HepG2 (cell line): ENCODE results near the gene TP73. TPM values are rescaled to one million over a fixed set of nuclear protein-coding genes. Genes with fewer than 3 reads are reported as not detected.

Experiments used
- CERS6 ChIP-seq: sonication (generic); formaldehyde crosslinking; IDR thresholded peaks from 2 replicates; pipeline ENCODE4 v1.5.0; 2020; ENCODE audit warnings: missing genetic modification reagents
- HNF4G ChIP-seq, 2 experiments: sonication (generic) in 1 of 2; formaldehyde crosslinking in 1 of 2; IDR thresholded peaks; 2 replicates each; pipeline versions ENCODE4 v1.4.0 to v1.6.1; 2011 to 2020; ENCODE audit warnings: borderline replicate concordance in 2 of 2, low read depth in 2 of 2, mild to moderate bottlenecking in 2 of 2, low read length in 1 of 2, missing genetic modification reagents in 1 of 2, moderate library complexity in 1 of 2
- JUND ChIP-seq: sonication (generic); formaldehyde crosslinking; IDR thresholded peaks from 2 replicates; pipeline ENCODE4 v1.8.0; 2022; ENCODE audit warnings: mild to moderate bottlenecking, missing genetic modification reagents
- NR0B2 ChIP-seq: sonication (generic); formaldehyde crosslinking; IDR thresholded peaks from 2 replicates; pipeline ENCODE4 v1.4.0; 2020; ENCODE audit warnings: mild to moderate bottlenecking, missing genetic modification reagents
- TRIM24 ChIP-seq: sonication (generic); formaldehyde crosslinking; IDR thresholded peaks from 2 replicates; pipeline ENCODE4 v1.8.0; 2022; ENCODE audit warnings: mild to moderate bottlenecking, missing genetic modification reagents
- ZNF281 ChIP-seq: sonication (generic); formaldehyde crosslinking; IDR thresholded peaks from 2 replicates; pipeline ENCODE4 v1.4.0; 2020; ENCODE audit warnings: missing genetic modification reagents, borderline replicate concordance
- ZNF335 ChIP-seq: sonication (generic); formaldehyde crosslinking; IDR thresholded peaks from 2 replicates; pipeline ENCODE4 v1.4.0; 2020; ENCODE audit warnings: missing genetic modification reagents
- ZNF512B ChIP-seq: sonication (generic); formaldehyde crosslinking; IDR thresholded peaks from 2 replicates; pipeline ENCODE4 v1.5.1; 2020; ENCODE audit warnings: missing genetic modification reagents, mild to moderate bottlenecking, borderline replicate concordance
- ZNF644 ChIP-seq: IDR thresholded peaks from 2 replicates; pipeline ENCODE4 v1.6.1; 2016; ENCODE audit warnings: low read depth
- ZNF7 ChIP-seq: IDR thresholded peaks from 2 replicates; pipeline ENCODE4 v1.6.1; 2016; ENCODE audit warnings: missing biosample characterization, missing genetic modification reagents
- ZNF816 ChIP-seq: sonication (generic); formaldehyde crosslinking; IDR thresholded peaks from 2 replicates; pipeline ENCODE4 v1.8.0; 2022; ENCODE audit warnings: missing genetic modification reagents, mild to moderate bottlenecking, borderline replicate concordance
- polyA plus RNA-seq, 8 experiments: library from polyadenylated mRNA; depleted of rRNA in 3 of 8; stranded (reverse) in 7 of 8; unstranded in 1 of 8; fragments of >200 nt; fragmentation: Illumina TruSeq in 4 of 8; extraction: Trizol in 4 of 8; gene quantifications; 2 replicates each; pipeline versions ENCODE4 v1.2.1 to v1.2.3, GENCODE V29; 2011 to 2016; ENCODE audit warnings: low read depth in 4 of 8, missing spikeins in 1 of 8, mixed read lengths in 1 of 8; ENCODE audit not compliant: insufficient read depth in 1 of 8
- total RNA-seq, 5 experiments: library from RNA; depleted of rRNA; stranded (reverse); fragments of >200 nt; fragmentation: Illumina TruSeq; extraction: Trizol; gene quantifications; 2 replicates each; pipeline ENCODE4 v1.2.3, GENCODE V29; 2016; ENCODE audit warnings: low read depth in 1 of 5
- TF ChIP-seq, protein P1 (sequence below): IDR thresholded peaks from 2 replicates; pipeline ENCODE4 v1.6.1; 2012; ENCODE audit warnings: inconsistent platforms

TP73 gene
- total and polyA plus RNA-seq, 2 of the 13 experiments (the other 11 are each of a cell fraction or from before 2014, with no cell fraction given): 0.49 to 1.1 TPM

- TF ChIP-seq CERS6 (CRISPR knock-in tag) (no peak), HNF4G (IDR thresholded peaks at IDR 0.05; ENCODE audit: borderline replicate concordance, low read depth, low read length) (no peak), HNF4G (CRISPR knock-in tag; IDR thresholded peaks at IDR 0.05; ENCODE audit: borderline replicate concordance, low read depth) (no peak), ZNF335 (CRISPR knock-in tag) (no peak), TRIM24 (CRISPR knock-in tag) (no peak), NR0B2 (CRISPR knock-in tag) (no peak), ZNF281 (0 out of 2 replicates have a peak, but pooled peaks have one; percentile 59), ZNF512B (CRISPR knock-in tag) (peak; percentile 82; the same call in 1 of the 2 replicates), ZNF816 (no peak), JUND (CRISPR knock-in tag) (no peak), ZNF644 (no peak), ZNF7 (no peak)
- TF ChIP-seq, protein P1, sequence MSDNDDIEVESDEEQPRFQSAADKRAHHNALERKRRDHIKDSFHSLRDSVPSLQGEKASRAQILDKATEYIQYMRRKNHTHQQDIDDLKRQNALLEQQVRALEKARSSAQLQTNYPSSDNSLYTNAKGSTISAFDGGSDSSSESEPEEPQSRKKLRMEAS: no peak
These were observed 122.1 kb downstream of the TP73 start (continued) for GRCh38 chr1:3774276-3774945.
